Activated gamma-delta T cell treated with Interleukin-2 at 50 U/mL for 16 hours (primary cell): Measurements from ENCODE around the gene SPPL2B.
"Not testable (repeated sequence)": the region's sequence is repeated elsewhere in the genome, so short reads cannot be mapped to it uniquely, and the experiment has no call there.

ENCODE experiments used
- DNase-seq: peaks from one replicate; pipeline ENCODE4 v3.0.0-alpha.2; 2020

The SPPL2B gene

GRCh38 chr19:2382530-2383222 is 54.2 kb downstream of the SPPL2B start:
- no peak for DNase-seq

GRCh38 chr19:2385053-2385721 is 56.7 kb downstream of the SPPL2B start:
- DNase-seq, result no peak

GRCh38 chr19:2387367-2388288 is 59.1 kb downstream of the SPPL2B start:
- DNase-seq, result no peak

- DNase-seq, result no peak
Measured at GRCh38 chr19:2389594-2389993, 61.1 kb downstream of the SPPL2B start.

- peak; percentile 29 for DNase-seq
Measured at GRCh38 chr19:2391118-2391725, 62.7 kb downstream of the SPPL2B start.

- DNase-seq, result no peak
Measured at GRCh38 chr19:2392366-2392765, 63.9 kb downstream of the SPPL2B start.

GRCh38 chr19:2392899-2393298 is 64.4 kb downstream of the SPPL2B start:
- not testable (repeated sequence) for DNase-seq

GRCh38 chr19:2394054-2394441 is 65.6 kb downstream of the SPPL2B start:
- no peak for DNase-seq

GRCh38 chr19:2394442-2395292 is 66.2 kb downstream of the SPPL2B start:
- DNase-seq, result no peak

- DNase-seq, result not testable (repeated sequence)
Measured at GRCh38 chr19:2395293-2395829, 66.9 kb downstream of the SPPL2B start.

GRCh38 chr19:2397173-2397572 is 68.7 kb downstream of the SPPL2B start:
- not testable (repeated sequence) for DNase-seq

- no peak for DNase-seq
Measured at GRCh38 chr19:2398735-2399305, 70.3 kb downstream of the SPPL2B start.

GRCh38 chr19:2399582-2399981 is 71.1 kb downstream of the SPPL2B start:
- DNase-seq, result no peak
